Common myeloid progenitor, CD34-positive (primary cell): ENCODE data around the gene CHST2.

ENCODE experiments used
- CTCF ChIA-PET: fragments of 350-600 bp; sonication (Branson Sonifier 250); formaldehyde crosslinking; loops from one replicate; lab custom pipeline; 2021; ENCODE audit warnings: antibody characterized with exemption; lab: Charles Lee
- POLR2A ChIA-PET: fragments of 350-600 bp; sonication (Branson Sonifier 250); formaldehyde crosslinking; loops from one replicate; lab custom pipeline; 2021; ENCODE audit warnings: antibody characterized with exemption; lab: Charles Lee
- DNase-seq, 3 donors: peaks; one replicate each; pipeline versions ENCODE4 v3.0.0 to v3.0.0-alpha.2; 2013
- H3K27ac ChIP-seq, 2 experiments: 1 replicate in 1 of 2; 2 replicates in 1 of 2; pipeline ENCODE4 v1.7.0; 2013; ENCODE audit warnings: inconsistent platforms in 2 of 2, low read length in 2 of 2, mild to moderate bottlenecking in 2 of 2, low read depth in 1 of 2, moderate library complexity in 1 of 2; ENCODE audit not compliant: severe bottlenecking in 2 of 2, insufficient read depth in 1 of 2, poor library complexity in 1 of 2
- H3K27me3 ChIP-seq, 5 experiments: replicated peaks in 2 of 5; 1 replicate in 3 of 5; 2 replicates in 2 of 5; pipeline versions ENCODE4 v1.6.1 to v1.7.0; 2013; ENCODE audit warnings: low read length in 4 of 5, mild to moderate bottlenecking in 2 of 5, moderate library complexity in 2 of 5, inconsistent platforms in 1 of 5; ENCODE audit not compliant: insufficient read depth in 5 of 5, control insufficient read depth in 4 of 5
- H3K36me3 ChIP-seq, 4 experiments: 1 replicate in 2 of 4; 2 replicates in 2 of 4; pipeline versions ENCODE4 v1.6.1 to v1.7.0; 2013; ENCODE audit warnings: low read length in 3 of 4, control low read depth in 1 of 4, mild to moderate bottlenecking in 1 of 4; ENCODE audit not compliant: control insufficient read depth in 4 of 4, insufficient read depth in 4 of 4
- H3K4me1 ChIP-seq, 4 experiments: 1 replicate in 3 of 4; 2 replicates in 1 of 4; pipeline versions ENCODE4 v1.6.1 to v1.7.1; 2013; ENCODE audit warnings: low read length in 3 of 4, mild to moderate bottlenecking in 3 of 4, control low read depth in 1 of 4, inconsistent platforms in 1 of 4, moderate library complexity in 1 of 4; ENCODE audit not compliant: control insufficient read depth in 4 of 4, insufficient read depth in 4 of 4; ENCODE audit errors: control extremely low read depth in 1 of 4
- H3K4me3 ChIP-seq, 7 experiments: 1 replicate in 4 of 7; 2 replicates in 3 of 7; pipeline versions ENCODE4 v1.5.1 to v1.7.0; 2013; ENCODE audit warnings: mild to moderate bottlenecking in 7 of 7, low read length in 6 of 7, moderate library complexity in 6 of 7, inconsistent platforms in 2 of 7, low read depth in 2 of 7, control low read depth in 1 of 7; ENCODE audit not compliant: insufficient read depth in 4 of 7, control insufficient read depth in 1 of 7; ENCODE audit errors: extremely low read depth in 1 of 7
- H3K9me3 ChIP-seq, 5 experiments: 1 replicate in 4 of 5; 2 replicates in 1 of 5; pipeline versions ENCODE4 v1.6.1 to v1.7.1; 2013; ENCODE audit warnings: low read length in 4 of 5, mild to moderate bottlenecking in 2 of 5, inconsistent platforms in 1 of 5, low read depth in 1 of 5, moderate library complexity in 1 of 5; ENCODE audit not compliant: control insufficient read depth in 4 of 5, insufficient read depth in 2 of 5; ENCODE audit errors: control extremely low read depth in 1 of 5
- WGBS: methylation state at CpG from one replicate; pipeline ENCODE4 v1.1.5; 2013; ENCODE audit not compliant: insufficient coverage; 5-methylcytosine and 5-hydroxymethylcytosine counted together

CHST2 gene

DNA sequence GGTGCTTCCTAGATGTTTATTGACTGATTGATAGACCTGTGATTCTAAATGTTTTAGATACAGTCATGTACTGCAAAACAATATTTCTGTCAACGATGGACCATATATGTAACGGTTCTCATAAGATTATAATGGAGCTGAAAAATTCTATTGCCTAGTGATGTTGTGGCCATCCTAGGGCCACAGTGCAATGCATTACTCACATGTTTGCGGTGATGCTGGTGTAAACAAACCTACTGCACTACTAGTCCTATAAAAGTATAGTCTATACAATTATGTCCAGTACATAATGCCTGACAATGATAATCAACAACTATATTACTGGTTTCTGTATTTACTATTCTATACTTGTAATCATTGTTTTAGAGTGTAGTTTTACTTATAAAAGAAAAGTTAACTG is 46.8 kb downstream of the CHST2 start:
- no peaks in the 10 kb centered on the region for H3K36me3 ChIP-seq

DNA sequence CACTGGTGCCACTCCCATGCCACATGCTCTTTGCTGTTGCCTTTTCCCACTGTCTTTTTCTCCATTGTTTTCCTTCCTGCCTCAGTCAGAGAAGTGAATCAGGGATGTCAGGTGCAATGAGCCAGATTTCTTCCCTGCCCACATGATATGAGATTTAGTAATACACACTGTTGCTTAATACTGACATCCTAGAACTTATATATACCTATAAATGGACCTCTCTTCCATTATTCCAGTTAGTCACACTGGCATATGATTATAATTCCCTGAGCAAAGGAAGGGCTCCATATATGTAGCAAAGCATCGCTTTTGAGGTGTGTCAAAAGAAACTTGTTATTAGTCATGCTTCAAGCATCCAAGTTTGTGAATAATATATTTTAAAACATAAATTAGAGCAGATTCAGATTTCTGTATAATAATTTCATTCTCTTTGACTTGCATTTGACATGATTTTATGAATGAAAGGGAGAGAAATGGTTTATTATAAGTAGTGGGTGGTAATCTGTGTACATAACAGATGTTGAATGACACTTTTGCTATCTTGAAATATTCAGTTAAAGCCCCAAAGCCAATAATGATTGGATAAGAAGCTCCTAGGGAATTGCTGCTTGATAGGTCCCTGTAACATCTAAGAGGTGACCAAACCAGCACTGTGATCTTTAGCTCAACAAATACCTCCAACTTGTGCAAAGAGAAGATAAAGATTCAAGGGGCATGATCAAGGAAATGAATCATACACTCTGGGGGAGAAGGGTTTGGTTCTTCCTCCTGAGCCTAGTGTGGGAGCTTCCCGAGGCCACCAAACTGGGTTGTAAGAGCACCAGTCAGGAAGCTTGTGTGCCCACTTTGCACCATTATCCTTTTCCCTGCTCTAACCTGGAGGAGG is 48.6 kb downstream of the CHST2 start:
- CTCF ChIA-PET, result interaction anchor here (2.0 kb wide), 1 partner anchor 14 kb away, joined by 6 read pairs; no protein-coding TSS in a partner anchor
- H3K4me1 ChIP-seq, result peaks cover 35 to 70% (median 44%) of the 10 kb centered on the region in 4 experiments
- POLR2A ChIA-PET, result no interaction called here
- H3K4me3 ChIP-seq, result no peak overlapping the region
- no peaks in the 10 kb centered on the region for H3K27me3 ChIP-seq
- peaks cover 0 to 3% (median 0%) of the 10 kb centered on the region in 5 experiments for H3K9me3 ChIP-seq
- WGBS, result 0% methylated on average over 1 of the region's 2 CpGs
- peak; percentile 47 to 88 (median 76) for DNase-seq
- no peak overlapping the region for H3K27ac ChIP-seq
- H3K36me3 ChIP-seq, result no peaks in the 10 kb centered on the region

More for the DNA sequence above, 46.8 kb downstream of the CHST2 start:
- DNase-seq, result no peak
- no peaks in the 10 kb centered on the region for H3K9me3 ChIP-seq
- no peak overlapping the region for H3K4me3 ChIP-seq
- no CpG with 5 or more reads among the region's 3 CpGs for WGBS
- ChIA-PET POLR2A (no interaction called here), CTCF (no interaction called here)
- no peak overlapping the region for H3K27ac ChIP-seq
- H3K4me1 ChIP-seq, result peaks cover 26 to 56% (median 35%) of the 10 kb centered on the region in 4 experiments
- H3K27me3 ChIP-seq, result no peaks in the 10 kb centered on the region

DNA sequence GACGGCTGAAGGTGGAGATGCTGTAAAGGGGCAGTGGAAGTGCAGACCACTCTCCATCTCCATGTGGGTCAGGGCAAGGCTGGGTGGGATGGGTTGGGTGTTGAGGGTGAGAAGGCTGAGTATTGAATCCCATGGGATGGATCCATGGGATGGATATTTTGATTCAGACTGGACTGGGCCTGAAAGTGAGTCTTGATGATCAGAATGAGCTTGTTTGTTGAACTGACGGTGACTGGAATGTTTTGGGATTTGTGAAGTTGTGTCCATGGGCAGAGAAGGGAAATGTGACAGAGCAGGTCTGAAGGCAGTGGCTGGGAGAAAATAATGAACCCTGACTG is 49.3 kb downstream of the CHST2 start:
- Histone ChIP-seq H3K36me3 (no peaks in the 10 kb centered on the region), H3K4me3 (no peak overlapping the region), H3K9me3 (peaks cover 0 to 5% (median 0%) of the 10 kb centered on the region in 5 experiments), H3K4me1 (peaks cover 31 to 67% (median 44%) of the 10 kb centered on the region in 4 experiments), H3K27ac (no peak overlapping the region), H3K27me3 (no peaks in the 10 kb centered on the region)
- POLR2A ChIA-PET, result no interaction called here
- WGBS, result 100% methylated on average over 1 of the region's 2 CpGs
- CTCF ChIA-PET, result interaction anchor here (2.0 to 2.2 kb wide), 2 partner anchors 8 to 15 kb away, joined by 6 to 10 read pairs; no protein-coding TSS in a partner anchor
- DNase-seq, result no peak

DNA sequence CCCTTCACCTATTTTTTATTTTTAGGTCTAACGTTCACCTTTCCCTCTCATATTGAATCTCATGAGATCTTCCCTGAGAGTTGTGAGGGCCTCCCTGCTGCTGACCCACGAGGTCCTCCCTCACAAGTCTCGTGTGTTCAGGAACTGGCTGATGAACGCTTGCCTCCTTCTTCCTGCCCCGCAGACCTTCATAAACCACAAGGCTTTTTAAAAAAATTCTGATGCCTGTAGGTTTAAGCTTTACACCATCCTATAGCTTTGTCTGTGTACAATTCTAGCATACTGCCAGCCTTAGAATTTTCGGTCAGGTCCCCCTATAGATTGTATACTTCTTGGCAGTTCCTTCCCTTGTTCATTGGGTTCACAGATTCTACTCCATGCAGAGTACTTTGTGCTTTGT is 50.5 kb downstream of the CHST2 start:
- H3K27me3 ChIP-seq, result no peaks in the 10 kb centered on the region
- peak overlapping the region in 1 of 2 experiments; percentile 2 for H3K27ac ChIP-seq
- ChIA-PET CTCF (interaction anchor here (0.6 to 2.2 kb wide), 2 partner anchors 9 to 66 kb away, joined by 3 to 10 read pairs; no protein-coding TSS in a partner anchor), POLR2A (no interaction called here)
- peaks cover 0 to 7% (median 0%) of the 10 kb centered on the region in 5 experiments for H3K9me3 ChIP-seq
- peak overlapping the region in 2 of 7 experiments; percentile 22 to 26 for H3K4me3 ChIP-seq
- H3K36me3 ChIP-seq, result no peaks in the 10 kb centered on the region
- 4% methylated on average over 5 of the region's 6 CpGs for WGBS
- peaks cover 26 to 63% (median 44%) of the 10 kb centered on the region in 4 experiments for H3K4me1 ChIP-seq
- peak in 2 of 3 donors; percentile 31 to 51 for DNase-seq

DNA sequence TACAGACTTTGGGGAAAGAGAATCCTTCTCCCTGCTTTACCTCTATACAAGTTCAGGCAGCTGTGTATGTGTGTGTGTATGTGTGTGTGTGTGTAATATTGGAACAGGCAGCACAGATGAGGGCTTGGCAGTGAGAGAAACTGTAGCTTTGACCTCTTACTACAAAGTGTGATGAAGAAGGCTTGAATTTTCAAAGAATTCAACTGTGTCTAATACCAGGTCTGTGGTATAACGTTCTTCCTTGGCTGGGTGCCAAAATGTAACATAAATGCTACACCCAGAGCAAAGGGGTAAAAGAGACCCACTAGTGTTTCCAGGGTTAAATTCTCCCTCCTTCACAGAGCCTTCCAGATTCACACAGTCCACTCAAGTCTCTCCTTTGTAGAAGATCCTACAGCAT is 51.1 kb downstream of the CHST2 start:
- H3K27ac ChIP-seq, result no peak overlapping the region
- H3K4me1 ChIP-seq, result peaks cover 21 to 57% (median 44%) of the 10 kb centered on the region in 4 experiments
- ChIA-PET POLR2A (no interaction called here), CTCF (interaction anchor here (2.2 kb wide), 1 partner anchor 10 kb away, joined by 10 read pairs; no protein-coding TSS in a partner anchor)
- DNase-seq, result peak in 1 of 3 donors; percentile 42
- 0% methylated on average over 1 of the region's 1 CpG for WGBS
- H3K36me3 ChIP-seq, result no peaks in the 10 kb centered on the region
- peak overlapping the region in 2 of 7 experiments; percentile 22 to 26 for H3K4me3 ChIP-seq
- H3K27me3 ChIP-seq, result no peaks in the 10 kb centered on the region
- H3K9me3 ChIP-seq, result peaks cover 0 to 7% (median 0%) of the 10 kb centered on the region in 5 experiments

DNA sequence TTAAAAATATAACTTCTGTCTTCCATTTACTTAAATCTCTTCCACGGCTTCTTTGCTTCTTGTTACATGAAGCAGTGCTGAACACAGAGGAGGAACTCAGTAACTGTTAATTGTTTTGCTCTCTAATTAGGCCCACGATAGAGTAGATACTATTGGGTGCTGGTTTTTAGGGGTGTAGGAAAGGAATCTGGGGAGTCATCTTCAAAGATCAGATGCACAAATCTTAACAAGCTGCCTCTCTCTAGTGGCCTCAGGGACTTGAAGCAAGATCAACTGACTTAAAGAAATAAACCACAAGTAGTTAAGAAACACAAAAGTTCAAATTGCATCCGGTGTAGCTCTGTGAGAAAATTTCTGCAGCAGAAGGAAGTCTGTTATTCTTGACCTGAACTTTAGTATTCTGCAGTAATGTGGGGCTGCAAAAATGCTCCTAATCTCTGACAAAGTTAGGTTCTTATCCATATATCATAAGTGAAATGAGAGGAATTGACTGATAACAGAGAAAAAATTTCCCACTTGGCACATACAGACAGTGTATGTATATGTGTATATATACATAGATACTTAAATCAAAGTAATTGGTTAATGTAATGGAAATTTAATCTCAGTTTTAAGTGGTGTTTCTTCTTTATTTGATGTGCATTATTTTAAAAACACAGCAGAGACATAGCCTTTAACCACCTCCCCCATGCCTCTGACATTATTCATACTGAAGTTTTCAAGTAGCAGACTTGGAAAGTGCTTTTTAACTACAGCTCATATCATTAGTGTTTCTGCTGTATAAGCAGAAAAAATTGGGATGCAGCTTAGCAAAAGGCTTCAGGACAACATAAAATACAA is 51.8 kb downstream of the CHST2 start:
- no peaks in the 10 kb centered on the region for H3K27me3 ChIP-seq
- WGBS, result 0% methylated on average over 1 of the region's 3 CpGs
- H3K4me3 ChIP-seq, result peak overlapping the region in 2 of 7 experiments; percentile 5 to 22
- H3K27ac ChIP-seq, result no peak overlapping the region
- CTCF ChIA-PET, result interaction anchor here (0.6 to 2.2 kb wide), 2 partner anchors 11 to 21 kb away, joined by 4 to 10 read pairs; no protein-coding TSS in a partner anchor
- POLR2A ChIA-PET, result no interaction called here
- peaks cover 0 to 7% (median 0%) of the 10 kb centered on the region in 5 experiments for H3K9me3 ChIP-seq
- peaks cover 19 to 57% (median 44%) of the 10 kb centered on the region in 4 experiments for H3K4me1 ChIP-seq
- no peaks in the 10 kb centered on the region for H3K36me3 ChIP-seq
- DNase-seq, result peak in 2 of 3 donors; percentile 64 to 75
